HT-29 (cell line): Measurements from ENCODE around the gene AGER. TPM values are rescaled to one million over a fixed set of nuclear protein-coding genes. Genes with fewer than 3 reads are reported as not detected.
"Not testable (repeated sequence)": the region's sequence is repeated elsewhere in the genome, so short reads cannot be mapped to it uniquely, and the experiment has no call there.

ENCODE experiments used
- DNase-seq: peaks from one replicate; pipeline ENCODE4 v3.0.0-alpha.2; 2015; ENCODE audit warnings: low spot score
- total RNA-seq: library from RNA; depleted of rRNA; stranded (reverse); fragments of >200 nt; shearing (Covaris generic); gene quantifications from 2 replicates; pipeline ENCODE4 v1.2.3, GENCODE V29; 2014

The AGER gene
- total RNA-seq, 1 experiment from 2014 or later: 3.0 TPM

DNA sequence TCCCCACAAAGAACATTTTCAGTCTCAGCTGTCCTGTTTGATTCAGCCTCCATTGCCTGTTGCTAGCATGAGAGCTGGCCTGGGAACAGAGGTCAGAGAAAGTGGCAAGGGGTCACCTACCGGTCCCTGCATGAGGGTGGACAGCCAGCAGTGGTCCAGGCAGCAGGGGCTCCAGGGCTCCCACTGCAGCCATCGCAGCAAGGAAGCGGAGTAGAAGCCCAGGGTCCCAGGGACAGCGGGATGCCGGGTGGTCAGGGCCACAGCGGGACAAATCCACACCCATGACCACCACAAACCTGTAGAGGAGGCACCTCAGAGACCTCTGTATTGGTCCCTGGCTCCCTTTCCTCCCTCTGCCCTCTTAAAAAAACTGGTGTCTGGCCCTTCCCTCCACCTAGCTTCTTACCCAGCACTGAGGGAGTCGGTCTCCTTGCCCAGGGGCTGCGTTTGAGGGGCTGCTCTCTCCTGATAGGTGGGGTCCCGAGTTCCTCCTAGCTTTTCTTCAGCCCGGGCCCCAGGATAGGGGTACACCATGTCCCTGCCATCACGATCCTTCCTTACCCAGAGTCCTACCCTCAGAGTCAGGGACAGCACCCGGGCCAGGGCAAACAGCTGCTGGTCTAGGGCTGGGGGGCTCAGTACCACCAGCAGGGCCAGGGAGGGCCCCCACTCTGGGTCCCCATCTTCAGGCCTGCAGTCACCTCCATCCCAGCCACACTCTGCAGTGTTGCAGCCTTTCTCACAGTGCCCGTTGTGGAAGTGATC is 16.8 kb upstream of the AGER start:
- DNase-seq: no peak

- no peak for DNase-seq
Measured at GRCh38 chr6:32198866-32199265, 14.8 kb upstream of the AGER start.

GRCh38 chr6:32198345-32198696 is 14.3 kb upstream of the AGER start:
- no peak for DNase-seq

DNA sequence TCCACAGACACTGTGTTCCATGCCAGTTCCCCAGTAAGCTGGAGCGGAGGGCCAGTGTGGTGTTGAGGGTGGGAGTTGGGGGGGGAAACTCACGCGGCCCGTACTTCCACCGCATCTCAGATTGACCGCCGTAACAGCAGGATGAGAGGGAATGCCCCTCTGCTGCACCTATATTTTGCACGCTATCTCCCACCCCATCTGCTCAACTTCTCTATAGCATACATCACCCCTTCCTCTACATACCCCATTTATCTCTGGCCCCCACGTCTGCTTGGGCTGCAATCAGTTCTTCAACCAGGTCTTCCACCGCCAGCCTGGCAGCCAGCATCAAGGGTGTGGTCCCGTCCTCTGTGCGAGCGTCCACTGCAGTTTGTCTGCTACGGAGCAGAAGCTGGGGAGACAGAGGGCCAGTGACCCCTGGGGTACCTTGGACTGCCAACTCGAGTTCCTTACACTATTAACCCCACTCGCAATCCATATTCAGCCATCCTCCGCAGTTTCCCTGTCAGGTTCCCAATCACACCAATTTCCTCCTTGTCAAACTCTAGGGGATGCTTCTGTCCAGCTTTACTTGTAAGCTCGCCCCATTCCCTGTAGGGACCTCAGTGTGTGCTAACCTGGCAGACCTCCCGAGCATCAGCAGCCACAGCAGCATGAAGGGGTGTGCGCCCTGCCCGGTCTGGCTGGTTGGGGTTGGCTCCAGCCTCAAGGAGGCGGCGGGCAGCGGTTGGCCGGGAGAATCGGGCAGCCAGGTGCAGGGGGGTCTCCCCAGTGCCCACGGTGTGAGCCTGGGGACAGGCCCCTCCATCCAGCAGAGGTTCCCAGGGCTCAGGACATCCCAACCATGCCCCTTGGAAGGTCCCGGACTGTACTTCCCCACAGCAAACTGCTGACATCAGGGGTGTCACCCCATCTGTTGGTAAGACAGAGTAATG is 12.9 kb upstream of the AGER start:
- peak; percentile 19 for DNase-seq

DNA sequence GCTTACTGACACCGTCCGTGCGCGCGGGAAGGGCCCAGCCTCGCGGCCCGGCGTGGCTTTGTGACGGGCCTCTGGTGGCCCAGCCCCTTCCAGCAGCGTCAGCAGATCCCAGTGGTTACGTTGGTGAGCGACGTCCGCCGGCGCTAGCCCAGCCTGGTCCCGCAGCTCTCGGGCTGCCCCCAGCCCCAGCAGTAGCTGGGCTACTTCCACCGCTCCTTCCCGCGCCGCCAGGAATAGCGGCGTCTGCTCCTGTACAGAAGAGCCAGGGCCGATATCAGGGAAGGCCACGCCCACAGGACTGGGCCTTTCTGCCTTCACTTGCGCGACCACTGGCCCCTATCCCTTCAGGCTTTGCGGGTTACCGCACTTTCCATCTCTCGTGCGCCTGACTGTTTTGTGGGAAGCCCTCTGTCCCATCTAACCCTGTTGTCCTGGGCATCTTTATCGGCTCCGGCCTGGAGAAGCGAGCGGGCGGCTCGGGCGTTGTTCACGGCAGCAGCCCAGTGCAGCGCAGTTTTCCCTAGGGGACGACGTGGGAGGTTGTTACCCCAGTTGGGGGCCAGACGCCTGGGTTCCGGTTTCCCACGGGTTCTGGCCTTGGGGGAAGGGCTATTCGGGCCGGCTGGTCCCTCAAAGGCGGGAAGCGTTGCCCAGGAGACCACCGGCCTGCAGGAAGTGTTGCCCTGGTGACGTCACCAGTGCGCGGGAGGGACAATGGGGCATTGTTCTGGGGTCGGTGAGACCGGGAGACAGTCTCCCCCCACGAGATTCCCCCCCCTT is 12.0 kb upstream of the AGER start:
- DNase-seq: peak; percentile 86

GRCh38 chr6:32195652-32195901 is 11.5 kb upstream of the AGER start:
- peak; percentile 99 for DNase-seq

- DNase-seq: peak; percentile 64
Measured at GRCh38 chr6:32194825-32195651, 11.0 kb upstream of the AGER start.

DNA sequence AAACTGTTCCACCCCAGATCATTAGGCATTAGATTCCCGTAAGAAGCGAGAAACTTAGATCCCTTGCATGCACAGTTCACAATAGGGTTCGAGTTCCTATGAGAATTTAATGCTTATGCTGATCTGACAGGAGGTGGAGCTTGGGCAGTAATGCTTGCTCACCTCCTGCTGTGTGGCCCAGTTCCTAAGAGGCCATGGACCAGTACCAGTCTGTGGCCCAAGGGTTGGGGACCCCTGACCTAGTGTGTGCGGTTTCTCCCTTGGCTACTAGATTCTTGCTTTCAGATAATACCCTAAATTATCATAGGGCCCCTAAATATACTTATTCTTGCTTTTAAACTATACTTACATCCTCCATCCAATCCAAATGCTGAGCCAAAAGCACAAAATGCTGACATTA is 10.3 kb upstream of the AGER start:
- no peak for DNase-seq

DNA sequence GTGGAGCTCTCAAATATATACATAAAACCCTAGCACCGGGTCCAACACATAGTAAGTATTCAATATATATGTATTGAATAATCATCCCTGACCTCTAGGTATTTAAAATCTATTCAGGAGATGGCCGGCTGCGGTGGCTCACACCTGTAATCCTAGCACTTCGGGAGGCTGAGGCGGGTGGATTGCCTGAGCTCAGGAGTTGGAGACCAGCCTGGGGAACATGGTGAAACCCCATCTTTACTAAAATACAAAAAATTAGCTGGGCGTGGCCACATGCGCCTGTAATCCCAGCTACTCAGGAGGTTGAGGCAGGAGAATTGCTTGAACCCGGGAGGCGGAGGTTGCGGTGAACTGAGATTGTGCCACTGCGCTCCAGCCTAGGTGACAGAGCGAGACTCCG is 9.0 kb upstream of the AGER start:
- not testable (repeated sequence) for DNase-seq

- DNase-seq: no peak
Measured at GRCh38 chr6:32192608-32193039, 8.6 kb upstream of the AGER start, which contains the start of gene GPSM3. GPSM3 (minus strand) TSS chr6:32192643; CDS start chr6:32192513, 130 bp downstream.

DNA sequence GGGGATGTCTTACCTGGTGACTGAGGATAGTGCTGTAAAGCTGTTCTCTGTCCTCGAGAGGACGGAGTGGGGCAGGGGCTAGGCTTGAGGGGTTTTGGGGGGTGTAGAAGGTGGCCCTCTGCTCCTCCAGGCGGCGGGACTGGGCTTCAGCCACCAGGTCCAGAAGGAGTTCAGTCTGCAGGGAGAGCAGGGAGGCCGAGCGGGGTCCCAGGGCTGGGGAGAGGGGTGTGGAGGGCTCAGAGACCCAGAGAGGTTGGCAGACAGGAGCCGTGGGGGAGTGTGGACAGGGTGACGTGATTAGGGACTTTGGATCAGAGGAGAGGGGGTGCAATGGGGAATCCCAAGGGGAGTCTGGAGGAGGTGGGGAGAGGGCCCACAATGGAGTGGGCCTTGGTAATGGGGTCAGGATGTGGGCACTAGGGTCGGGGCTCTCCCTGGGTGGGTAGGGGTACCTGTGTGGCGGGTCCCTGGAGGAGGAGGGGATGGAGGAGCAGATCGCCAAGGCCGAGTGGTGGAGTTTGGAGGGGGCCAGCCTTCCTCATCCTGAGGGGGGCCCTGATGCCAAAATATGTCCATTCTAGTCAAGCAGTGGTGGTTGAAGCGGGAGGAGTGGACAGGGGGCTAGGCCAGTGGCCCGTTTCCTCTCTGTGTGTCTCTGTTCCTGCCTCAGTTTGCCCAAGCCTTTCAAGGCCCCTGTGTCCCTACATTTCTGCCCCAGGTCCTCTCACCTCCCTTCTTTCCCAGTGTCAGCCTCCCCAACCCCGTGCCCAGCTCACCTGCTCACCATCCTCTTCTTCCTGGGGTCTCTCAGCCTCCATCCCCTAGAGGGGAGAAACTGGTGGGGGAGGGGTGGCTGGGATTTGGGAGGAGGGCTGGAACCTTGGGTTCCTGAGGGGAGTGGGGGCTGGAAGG is 7.9 kb upstream of the AGER start:
- DNase-seq: no peak

DNA sequence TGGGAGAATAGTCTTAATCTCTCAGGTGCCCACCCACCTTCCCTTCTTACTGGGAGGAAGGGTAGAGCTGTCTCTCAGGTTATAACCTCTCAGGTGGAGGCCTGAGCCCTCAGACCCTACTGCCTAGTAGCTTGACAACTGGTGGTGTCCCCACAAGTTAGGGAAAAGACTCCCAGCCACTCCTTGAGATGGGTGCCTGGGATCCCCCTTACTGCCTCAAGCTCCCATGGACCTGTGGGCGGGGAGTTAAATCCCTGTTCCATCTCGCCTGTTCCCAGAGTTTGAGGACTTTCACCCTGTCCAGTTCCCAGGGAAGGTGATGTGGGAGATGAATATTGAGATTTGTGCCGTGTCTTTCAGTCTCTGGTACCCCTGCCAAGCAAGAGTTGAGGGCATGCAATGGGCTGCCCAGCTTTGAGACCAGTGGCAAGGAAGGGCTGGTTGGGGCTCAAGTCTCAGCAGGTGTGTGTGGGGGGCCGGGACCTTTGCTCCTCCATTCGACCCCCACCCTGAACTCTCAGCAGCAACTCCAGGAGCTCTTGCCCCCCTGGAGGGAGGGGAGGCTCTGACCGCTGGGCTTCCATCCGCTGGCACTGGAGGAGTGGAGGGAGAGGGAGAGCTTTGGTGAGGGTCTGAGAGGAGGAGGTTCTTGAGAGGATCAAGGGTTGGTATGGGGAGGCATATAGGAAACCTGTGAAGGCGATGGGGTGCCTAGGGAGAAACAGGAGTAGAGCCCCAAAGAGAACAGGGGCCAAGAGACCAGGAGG is 7.0 kb upstream of the AGER start:
- DNase-seq: no peak

- DNase-seq: peak; percentile 73
Measured at GRCh38 chr6:32190054-32190851, 6.2 kb upstream of the AGER start, which contains the start of gene PBX2. PBX2 (minus strand) TSS chr6:32190202; CDS start chr6:32189915, 287 bp downstream.

DNA sequence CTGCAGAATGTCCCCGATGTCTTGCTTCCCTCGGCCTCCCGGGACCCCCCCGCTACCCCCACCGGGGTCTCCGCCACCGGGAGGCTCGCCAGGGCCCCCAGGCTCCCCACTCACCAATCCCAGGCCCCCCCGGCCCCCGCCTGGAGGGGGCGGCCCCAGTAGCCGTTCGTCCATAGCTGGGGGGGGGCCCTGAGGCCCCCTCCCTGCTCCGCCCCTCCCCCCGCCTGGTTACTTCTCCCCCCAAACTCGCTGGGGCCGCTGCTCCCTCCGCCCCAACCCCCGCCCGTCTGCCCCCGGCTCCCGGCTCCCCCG is 5.6 kb upstream of the AGER start:
- no peak for DNase-seq

GRCh38 chr6:32189069-32189741 is 5.2 kb upstream of the AGER start:
- no peak for DNase-seq

DNA sequence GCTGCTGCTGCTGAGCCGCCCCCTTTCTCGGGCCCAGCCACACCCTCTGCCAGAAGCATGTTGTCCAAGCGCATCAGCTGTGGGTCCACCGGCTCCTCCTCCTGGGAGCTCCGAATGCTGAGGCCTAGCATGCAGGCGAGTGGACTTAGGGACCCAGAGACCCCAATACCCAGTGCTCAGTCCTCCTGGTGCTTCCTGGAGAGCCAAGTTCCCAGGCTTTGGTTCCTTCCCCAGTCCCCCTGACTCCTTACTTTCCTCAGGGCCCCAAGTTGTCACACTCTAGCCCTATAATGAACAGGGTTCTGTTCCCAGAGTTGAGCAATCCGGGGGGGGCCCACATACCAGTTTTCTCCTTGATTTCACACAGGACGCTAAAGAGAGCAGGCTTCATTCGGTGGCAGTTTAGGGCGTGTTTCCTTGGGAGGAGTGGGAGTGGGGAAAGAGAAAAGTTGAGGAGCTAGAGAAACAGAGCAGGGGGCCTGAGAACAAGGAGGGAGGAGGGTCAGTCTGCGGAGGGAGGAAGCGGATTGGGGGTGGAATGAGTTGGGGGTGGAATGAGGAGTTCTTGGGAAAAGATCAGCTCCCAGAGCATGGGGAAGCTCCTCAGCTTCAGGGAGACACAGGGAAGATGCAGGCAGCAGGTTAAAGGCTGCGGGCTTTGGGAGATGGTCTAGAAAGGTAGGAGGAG is 4.5 kb upstream of the AGER start:
- no peak for DNase-seq

DNA sequence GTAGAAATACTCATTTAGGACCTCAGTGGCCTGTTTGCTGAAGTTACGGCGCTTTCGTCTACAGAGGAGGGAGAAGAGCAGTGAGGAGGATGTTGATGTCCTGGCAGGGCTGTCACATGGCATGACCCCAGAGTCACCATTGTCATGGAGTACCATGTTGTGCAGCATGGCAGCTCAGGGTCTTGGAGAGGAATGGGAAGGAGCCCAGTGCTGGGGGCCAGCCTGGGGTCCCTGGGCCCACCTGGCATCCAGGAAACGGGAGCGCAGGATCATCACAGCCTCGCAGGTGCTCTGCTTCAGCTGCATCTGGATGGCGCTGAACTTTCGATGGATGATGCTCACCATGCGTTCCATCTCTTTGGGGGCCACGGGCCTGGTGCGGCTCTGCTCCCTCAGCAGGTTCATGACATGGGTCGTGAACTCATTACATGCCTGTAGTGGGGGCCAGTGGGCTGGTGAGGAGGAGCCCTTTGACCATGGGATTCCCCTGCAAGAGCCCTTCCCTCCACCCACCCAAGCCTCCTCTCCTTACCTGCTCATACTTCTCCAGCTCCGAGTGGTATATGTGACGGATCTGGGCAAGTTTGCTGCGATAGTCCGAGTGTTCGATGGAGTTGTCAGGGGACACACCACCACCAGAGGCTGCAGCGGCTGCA is 3.8 kb upstream of the AGER start:
- DNase-seq: not testable (repeated sequence)
